ENCODE measurements around the gene KIF23. TPM values are rescaled to one million over a fixed set of nuclear protein-coding genes. Genes with fewer than 3 reads are reported as not detected.

KIF23 gene
- total and polyA plus RNA-seq, 2 experiments from 2014 or later: 52.9 to 103 TPM

DNA sequence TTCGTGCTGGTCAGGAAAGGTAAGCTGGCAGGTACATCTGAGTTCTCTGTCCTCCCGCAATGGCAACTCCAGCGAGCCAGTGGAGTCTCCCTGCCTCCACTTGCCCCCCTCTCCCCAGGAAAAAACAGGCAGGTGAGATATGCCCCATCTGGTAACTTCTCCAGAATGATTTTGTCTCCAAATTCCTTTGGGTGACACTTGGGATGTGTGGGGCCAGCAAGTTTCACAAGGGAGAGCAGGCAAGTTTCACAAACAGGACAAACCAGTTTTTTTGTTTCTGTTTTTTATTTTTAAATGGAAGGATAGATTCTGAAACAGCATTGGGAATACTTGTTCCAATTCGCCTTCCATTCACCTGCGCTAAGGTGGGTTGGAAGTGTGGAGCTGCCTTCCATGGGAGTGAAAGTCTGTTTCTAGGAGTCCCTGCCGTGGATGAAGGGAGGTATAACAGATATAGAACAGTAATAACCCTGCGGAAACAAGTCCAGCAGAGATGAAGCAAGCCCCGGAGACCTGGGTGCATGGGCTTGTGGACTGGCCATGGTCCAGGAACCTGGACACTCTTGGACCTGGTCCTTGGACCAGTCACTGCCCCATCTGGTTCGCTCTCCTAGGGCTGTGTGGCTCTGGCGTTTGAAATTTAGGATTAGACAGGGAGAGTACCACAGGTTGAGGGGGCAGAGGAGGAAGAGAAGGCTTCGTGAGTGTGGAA lies 22.9 kb upstream of the KIF23 start:
- Histone ChIP-seq H3K79me2 (replicated peaks; ENCODE audit: insufficient read depth) (no peaks in the 10 kb centered on the region), H3K4me3 (no peak overlapping the region), H3K36me3 (ENCODE audit: insufficient read depth) (no peaks in the 10 kb centered on the region), H4K20me1 (replicated peaks; ENCODE audit: insufficient read depth) (no peaks in the 10 kb centered on the region), H3F3A (replicated peaks; ENCODE audit: low read depth) (no peaks in the 10 kb centered on the region), H3K4me1 (ENCODE audit: insufficient read depth) (peaks cover 12% of the 10 kb centered on the region; the same call in 1 of the 2 replicates), H3K4me2 (no peak overlapping the region), H3K27me3 (ENCODE audit: insufficient read depth) (no peaks in the 10 kb centered on the region), H2AFZ (no peak overlapping the region), H3K27ac (ENCODE audit: low read depth) (no peak overlapping the region), H3K9me2 (ENCODE audit: insufficient read depth) (no peaks in the 10 kb centered on the region)
- H3K4me3 Mint-ChIP-seq: no peak overlapping the region
- H3K4me1 Mint-ChIP-seq: peaks cover 25% of the 10 kb centered on the region
- no peaks in the 10 kb centered on the region; the same call in 2 of the 3 replicates for H3K36me3 Mint-ChIP-seq (ENCODE audit: low read depth)
- H3K9me3 Mint-ChIP-seq: no peaks in the 10 kb centered on the region; the same call in 2 of the 3 replicates
- ATAC-seq (no peak), DNase-seq (ENCODE audit: low spot score) (no peak)
- H3K27me3 Mint-ChIP-seq (ENCODE audit: insufficient read depth, low read depth, poor library complexity): peaks cover 7% of the 10 kb centered on the region
- TF ChIP-seq, protein P1, sequence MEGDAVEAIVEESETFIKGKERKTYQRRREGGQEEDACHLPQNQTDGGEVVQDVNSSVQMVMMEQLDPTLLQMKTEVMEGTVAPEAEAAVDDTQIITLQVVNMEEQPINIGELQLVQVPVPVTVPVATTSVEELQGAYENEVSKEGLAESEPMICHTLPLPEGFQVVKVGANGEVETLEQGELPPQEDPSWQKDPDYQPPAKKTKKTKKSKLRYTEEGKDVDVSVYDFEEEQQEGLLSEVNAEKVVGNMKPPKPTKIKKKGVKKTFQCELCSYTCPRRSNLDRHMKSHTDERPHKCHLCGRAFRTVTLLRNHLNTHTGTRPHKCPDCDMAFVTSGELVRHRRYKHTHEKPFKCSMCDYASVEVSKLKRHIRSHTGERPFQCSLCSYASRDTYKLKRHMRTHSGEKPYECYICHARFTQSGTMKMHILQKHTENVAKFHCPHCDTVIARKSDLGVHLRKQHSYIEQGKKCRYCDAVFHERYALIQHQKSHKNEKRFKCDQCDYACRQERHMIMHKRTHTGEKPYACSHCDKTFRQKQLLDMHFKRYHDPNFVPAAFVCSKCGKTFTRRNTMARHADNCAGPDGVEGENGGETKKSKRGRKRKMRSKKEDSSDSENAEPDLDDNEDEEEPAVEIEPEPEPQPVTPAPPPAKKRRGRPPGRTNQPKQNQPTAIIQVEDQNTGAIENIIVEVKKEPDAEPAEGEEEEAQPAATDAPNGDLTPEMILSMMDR (conservative IDR thresholded peaks at IDR 0.05; ENCODE audit: low read depth in 2 of 2): no peak
- TF ChIP-seq EZH2 (IDR thresholded peaks at IDR 0.05; ENCODE audit: low read depth, unreplicated experiment): no peak
- no peak for TF ChIP-seq REST (IDR thresholded peaks at IDR 0.05; ENCODE audit: unreplicated experiment)
- TF ChIP-seq POLR2AphosphoS5 (IDR thresholded peaks at IDR 0.05; ENCODE audit: low read depth): no peak
- TF ChIP-seq EZH2phosphoT487 (IDR thresholded peaks at IDR 0.05; ENCODE audit: unreplicated experiment): no peak
- no peak for TF ChIP-seq ZNF331 (CRISPR knock-in tag; IDR thresholded peaks at IDR 0.05; ENCODE audit: low read depth)
- TF ChIP-seq ETS1 (IDR thresholded peaks at IDR 0.05): no peak
- TF ChIP-seq ZNF114 (CRISPR knock-in tag; IDR thresholded peaks at IDR 0.05): no peak
- no peak for TF ChIP-seq STAT1 (IDR thresholded peaks at IDR 0.05; ENCODE audit: unreplicated experiment)
- no peak for TF ChIP-seq ZNF462 (CRISPR knock-in tag; IDR thresholded peaks at IDR 0.05)
- TF ChIP-seq CREB1 (CRISPR knock-in tag; IDR thresholded peaks at IDR 0.05; ENCODE audit: low read depth): no peak
- TF ChIP-seq JUNB (IDR thresholded peaks at IDR 0.05; ENCODE audit: unreplicated experiment): no peak
- TF ChIP-seq NANOG (IDR thresholded peaks at IDR 0.05; ENCODE audit: borderline replicate concordance): no peak
- H3K27ac Mint-ChIP-seq: no peak overlapping the region

Data from GM23338 (cell line).